Adrenal gland (tissue), 12 donors: ENCODE data around the gene CPO. TPM values are rescaled to one million over a fixed set of nuclear protein-coding genes. Genes with fewer than 3 reads are reported as not detected.

Experiments used
- DNase-seq, 7 donors: peaks; one replicate each; pipeline ENCODE4 v3.0.0-alpha.2; 2019 to 2020
- H3K27ac ChIP-seq, 5 donors: fragments of 200-600 bp; sonication (generic) in 4 of 5; 1 replicate in 3 of 5; 2 replicates in 2 of 5; pipeline versions ENCODE4 v1.5.1 to v1.8.0; 2016 to 2020; ENCODE audit warnings: mild to moderate bottlenecking in 1 of 5
- H3K27me3 ChIP-seq: fragments of 200-600 bp; 2 replicates; pipeline ENCODE4 v1.8.0; 2021
- H3K36me3 ChIP-seq, 2 donors: fragments of 200-600 bp; replicated peaks in 1 of 2; 1 replicate in 1 of 2; 2 replicates in 1 of 2; pipeline versions ENCODE4 v1.5.1 to v1.8.0; 2018 to 2022
- H3K4me1 ChIP-seq, 2 donors: fragments of 200-600 bp; replicated peaks in 1 of 2; 1 replicate in 1 of 2; 2 replicates in 1 of 2; pipeline versions ENCODE4 v1.5.1 to v1.8.0; 2018 to 2021
- H3K4me3 ChIP-seq, 4 donors: fragments of 200-600 bp; sonication (generic) in 3 of 4; one replicate each; pipeline ENCODE4 v1.5.1; 2016 to 2018
- H3K9me3 ChIP-seq, 3 donors: fragments of 200-600 bp; sonication (generic) in 1 of 3; replicated peaks in 1 of 3; 1 replicate in 2 of 3; 2 replicates in 1 of 3; pipeline versions ENCODE4 v1.5.1 to v1.8.0; 2016 to 2021
- CTCF ChIP-seq, 6 experiments: fragments of 450-650 bp in 4 of 6; fragments of 200-600 bp in 2 of 6; sonication (generic) in 1 of 6; IDR thresholded peaks; 1 replicate in 5 of 6; 2 replicates in 1 of 6; pipeline versions ENCODE4 v1.5.1 to v1.8.0; 2016 to 2021; ENCODE audit warnings: antibody characterized with exemption in 6 of 6, mild to moderate bottlenecking in 2 of 6, moderate library complexity in 1 of 6
- POLR2A ChIP-seq, 2 donors: fragments of 450-650 bp; IDR thresholded peaks; one replicate each; pipeline ENCODE4 v1.6.1; 2017; ENCODE audit warnings: antibody characterized with exemption in 2 of 2, mild to moderate bottlenecking in 2 of 2, moderate library complexity in 1 of 2
- WGBS, 4 donors: extraction: QIAGEN DNeasy Blood & Tissue Kit in 2 of 4; methylation state at CpG; one replicate each; pipeline versions ENCODE4 v1.1.5 to v1.1.7; 2013 to 2017; 5-methylcytosine and 5-hydroxymethylcytosine counted together
- intact Hi-C, 2 donors: fragments of 100-400 bp; cut with DNase I; formaldehyde crosslinking; loops; one replicate each; pipeline versions ENCODE4 v1.14.1 to v1.15.0; 2022 to 2023
- polyA plus RNA-seq, 3 donors: library from polyadenylated mRNA; stranded (reverse); fragments of 200-250 nt in 2 of 3; fragments of 350-450 nt in 1 of 3; fragmentation: Illumina TruSeq in 1 of 3; extraction: RNeasy Lipid Tissue Mini Kit (QIAGEN cat#74804) in 1 of 3; gene quantifications; one replicate each; pipeline ENCODE4 v1.2.3, GENCODE V29; 2013 to 2014
- total RNA-seq, 9 donors: library from RNA; depleted of rRNA in 4 of 9; stranded (reverse); fragments of >200 nt in 4 of 9; fragments of 120-200 nt in 1 of 9; fragmentation: NEBNext Ultra II Directional in 1 of 9; extraction: Animal tissue kit (Norgen Biotek cat#: 25700) in 1 of 9; gene quantifications; one replicate each; pipeline versions ENCODE4 v1.1.0 to v1.2.4, GENCODE V29; 2013 to 2023
- donor health status: healthy with polysubstance abuse.
- donor health status: Bipolar disorder and iron deficiency.
- donor health status: DM: yes; HTN: yes; CAD: no.
- donor health status: DM: no; HTN: no; CAD: no.
- donor health status: DM: no; HTN: no; CAD: no.
- donor health status: DM: yes; HTN: yes; CAD: no.

The CPO gene
- total and polyA plus RNA-seq, 12 donors: 0.24 to 13.5 (median 0.57) TPM; not detected in 1

GRCh38 chr2:206987810-206988209 lies 48.5 kb downstream of the CPO start:
- no peak for DNase-seq

GRCh38 chr2:206988884-206989283 lies 49.6 kb downstream of the CPO start:
- 85 to 94% (median 90%) methylated on average over 1 of the region's 1 CpG for WGBS, 4 donors
- no peak for DNase-seq
- TF ChIP-seq CTCF (IDR thresholded peaks at IDR 0.05): no peak
- no peak for TF ChIP-seq POLR2A (IDR thresholded peaks at IDR 0.05)
- Histone ChIP-seq H3K4me3 (no peak overlapping the region), H3K27me3 (no peaks in the 10 kb centered on the region), H3K4me1 (no peaks in the 10 kb centered on the region), H3K9me3 (no peaks in the 10 kb centered on the region), H3K27ac (no peak overlapping the region), H3K36me3 (no peaks in the 10 kb centered on the region)
- intact Hi-C loops: loop anchor here (10.0 kb wide), 4 partner anchors 166 to 356 kb away; no protein-coding TSS in a partner anchor

More at GRCh38 chr2:206987810-206988209, 48.5 kb downstream of the CPO start:
- Histone ChIP-seq H3K4me3 (no peak overlapping the region), H3K4me1 (peaks cover 0 to 8% of the 10 kb centered on the region in 2 donors), H3K27me3 (no peaks in the 10 kb centered on the region), H3K27ac (no peak overlapping the region), H3K36me3 (no peaks in the 10 kb centered on the region), H3K9me3 (no peaks in the 10 kb centered on the region)
- intact Hi-C loops: loop anchor here (10.0 kb wide), 4 partner anchors 167 to 357 kb away; no protein-coding TSS in a partner anchor
- TF ChIP-seq POLR2A (IDR thresholded peaks at IDR 0.05) (no peak), CTCF (IDR thresholded peaks at IDR 0.05) (no peak)
- WGBS, 4 donors: 90 to 97% (median 93%) methylated on average over 2 of the region's 2 CpGs

- no peaks in the 10 kb centered on the region for H3K9me3 ChIP-seq
- H3K27me3 ChIP-seq: no peaks in the 10 kb centered on the region
- H3K36me3 ChIP-seq: no peaks in the 10 kb centered on the region
- TF ChIP-seq CTCF (IDR thresholded peaks at IDR 0.05) (peak; percentile 59 to 71 (median 66)), POLR2A (IDR thresholded peaks at IDR 0.05) (no peak)
- intact Hi-C loops: loop anchor here (10.0 kb wide), 4 partner anchors 165 to 355 kb away; no protein-coding TSS in a partner anchor
- peak; percentile 21 to 55 (median 50) for DNase-seq
- 26 to 41% (median 32%) methylated on average over 6 of the region's 6 CpGs for WGBS, 4 donors
- no peak overlapping the region for H3K27ac ChIP-seq
- no peak overlapping the region for H3K4me3 ChIP-seq
- no peaks in the 10 kb centered on the region for H3K4me1 ChIP-seq
These were observed 50.0 kb downstream of the CPO start for GRCh38 chr2:206989311-206989710.

GRCh38 chr2:206990360-206990759 lies 51.0 kb downstream of the CPO start:
- intact Hi-C loops: loop anchor here in 1 of 2 donors (5.0 kb wide), 1 partner anchor 482 kb away; no protein-coding TSS in a partner anchor
- Histone ChIP-seq H3K4me3 (no peak overlapping the region), H3K4me1 (no peaks in the 10 kb centered on the region), H3K36me3 (no peaks in the 10 kb centered on the region), H3K9me3 (no peaks in the 10 kb centered on the region), H3K27me3 (no peaks in the 10 kb centered on the region), H3K27ac (no peak overlapping the region)
- TF ChIP-seq CTCF (IDR thresholded peaks at IDR 0.05): no peak
- TF ChIP-seq POLR2A (IDR thresholded peaks at IDR 0.05): no peak
- DNase-seq: no peak
- 48 to 60% (median 58%) methylated on average over 4 of the region's 4 CpGs for WGBS, 4 donors
